ENCODE measurements around the gene CLTB.
"Not testable (repeated sequence)": the region's sequence is repeated elsewhere in the genome, so short reads cannot be mapped to it uniquely, and the experiment has no call there.

The CLTB gene

DNA sequence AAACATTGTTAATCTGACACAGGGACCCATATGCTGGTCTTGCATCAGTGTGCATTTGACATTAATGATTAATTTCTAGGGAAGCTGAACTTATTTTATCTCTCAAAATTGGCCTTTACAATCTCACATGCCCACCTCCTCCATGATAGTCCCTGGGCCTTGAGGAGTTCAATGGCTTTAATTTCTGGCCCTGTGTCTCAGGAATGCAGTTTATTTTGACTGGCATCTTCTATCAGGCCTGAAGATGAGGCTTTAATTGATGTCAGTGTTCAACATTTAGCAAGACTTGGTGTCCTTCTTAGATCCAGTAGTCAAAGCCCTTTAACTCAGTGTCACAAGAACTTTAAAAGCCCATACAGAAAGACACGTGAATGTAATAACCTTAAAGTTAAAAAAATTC, 10.5 kb upstream of the CLTB start:
- DNase-seq (ENCODE audit: low spot score) = no peak

- no peak for DNase-seq (ENCODE audit: low spot score)
These were observed 9.5 kb upstream of the CLTB start for GRCh38 chr5:176425791-176426190.

DNA sequence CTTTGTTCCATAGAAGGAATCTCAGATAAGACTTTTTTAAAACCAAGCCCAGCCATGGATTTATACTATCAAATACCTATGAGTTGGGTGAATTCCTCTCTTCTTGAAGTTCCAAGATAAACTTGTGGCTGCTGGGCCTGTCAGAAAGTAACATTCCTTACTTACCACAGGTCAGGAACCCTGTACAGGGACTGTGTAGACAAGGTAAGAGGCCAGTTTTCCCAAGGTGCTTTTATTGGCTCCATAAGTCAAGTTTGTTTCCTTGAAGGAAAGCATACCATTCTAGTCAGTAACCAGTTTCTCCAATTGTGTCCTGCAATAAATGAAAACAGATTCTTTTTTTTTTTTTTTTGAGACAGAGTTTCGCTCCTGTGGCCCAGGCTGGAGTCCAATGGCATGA, 8.8 kb upstream of the CLTB start:
- DNase-seq (ENCODE audit: low spot score) = no peak

- no peak for DNase-seq (ENCODE audit: low spot score)
These were observed 7.8 kb upstream of the CLTB start for GRCh38 chr5:176424181-176424580.

- no peak for DNase-seq (ENCODE audit: low spot score)
These were observed 4.7 kb upstream of the CLTB start for GRCh38 chr5:176420972-176421544.

DNA sequence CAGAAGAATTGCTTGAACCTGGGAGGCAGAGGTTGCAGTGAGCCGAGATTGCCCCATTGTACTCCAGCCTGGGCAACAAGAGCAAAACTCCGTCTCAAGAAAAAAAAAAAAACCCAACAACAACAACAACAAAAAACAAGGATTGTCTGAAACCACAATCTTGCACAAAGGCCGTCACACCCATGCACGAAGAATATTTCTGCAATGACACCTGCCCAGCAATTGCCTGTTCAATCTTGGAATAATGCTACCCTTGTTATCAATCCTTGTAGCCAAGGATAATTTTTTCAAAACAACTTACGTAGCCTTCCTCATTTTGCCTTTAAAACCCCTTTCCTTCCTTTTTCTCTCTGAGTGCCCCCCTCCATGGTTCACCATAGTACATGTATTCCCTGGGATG, 3.7 kb upstream of the CLTB start:
- no peak for DNase-seq (ENCODE audit: low spot score)

DNA sequence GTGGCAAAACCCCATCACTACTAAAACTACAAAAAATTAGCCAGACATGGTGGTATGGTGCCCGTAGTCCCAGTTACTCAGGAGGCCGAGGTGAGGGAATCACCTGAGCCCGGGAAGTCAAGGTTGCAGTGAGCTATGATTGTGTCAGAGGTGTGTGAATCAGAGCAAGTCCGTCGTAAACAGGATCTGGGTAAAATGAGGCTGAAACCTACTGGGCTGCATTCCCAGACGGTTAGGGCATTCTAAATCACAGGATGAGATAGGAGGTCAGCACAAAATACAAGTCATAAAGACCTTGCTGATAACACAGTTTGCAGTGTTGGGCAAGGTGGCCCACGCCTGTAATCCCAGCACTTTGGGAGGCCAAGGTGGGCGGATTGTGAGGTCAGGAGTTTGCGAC, 1.9 kb upstream of the CLTB start:
- DNase-seq (ENCODE audit: low spot score) = no peak

- no peak for DNase-seq (ENCODE audit: low spot score)
These were observed 626 bp upstream of the CLTB start for GRCh38 chr5:176416965-176417364.

GRCh38 chr5:176415240-176415951, 943 bp downstream of the CLTB start:
- DNase-seq (ENCODE audit: low spot score) = no peak

DNA sequence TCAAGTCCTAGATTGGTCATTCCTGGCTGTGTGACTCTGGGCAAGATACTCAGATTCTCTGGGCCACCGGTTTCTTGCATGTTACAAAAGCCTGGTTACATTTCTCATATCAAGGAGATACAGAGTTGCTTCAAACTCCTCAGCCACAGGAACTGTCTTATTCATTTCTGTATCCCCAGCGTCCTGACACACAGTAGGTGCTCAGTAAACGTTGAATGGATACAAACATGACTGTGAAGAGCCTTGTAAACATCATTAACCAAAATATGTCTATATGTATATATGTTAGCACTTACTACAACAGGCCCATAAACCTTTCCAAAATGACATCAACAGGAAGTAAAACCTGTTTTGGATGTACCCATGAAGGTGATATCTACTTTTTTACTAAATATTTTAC, 1.6 kb downstream of the CLTB start:
- DNase-seq (ENCODE audit: low spot score) = no peak

- no peak for DNase-seq (ENCODE audit: low spot score)
These were observed 2.6 kb downstream of the CLTB start for GRCh38 chr5:176413709-176414191.

DNA sequence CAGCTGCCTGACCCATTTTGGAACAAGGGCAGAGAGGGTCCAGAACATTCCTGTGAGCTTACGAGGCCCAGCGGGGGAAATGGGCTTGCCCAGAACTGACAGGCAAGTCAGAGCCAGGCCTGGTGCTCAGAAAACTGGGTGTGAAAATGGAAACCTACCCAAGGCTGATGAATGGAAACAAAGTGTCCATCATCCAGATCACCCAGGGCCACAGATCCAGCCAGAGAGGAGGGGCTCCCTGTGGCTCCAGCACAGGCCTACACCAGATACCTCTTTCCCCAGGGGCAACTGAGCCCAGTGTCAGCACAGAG, 3.1 kb downstream of the CLTB start:
- no peak for DNase-seq (ENCODE audit: low spot score)

DNA sequence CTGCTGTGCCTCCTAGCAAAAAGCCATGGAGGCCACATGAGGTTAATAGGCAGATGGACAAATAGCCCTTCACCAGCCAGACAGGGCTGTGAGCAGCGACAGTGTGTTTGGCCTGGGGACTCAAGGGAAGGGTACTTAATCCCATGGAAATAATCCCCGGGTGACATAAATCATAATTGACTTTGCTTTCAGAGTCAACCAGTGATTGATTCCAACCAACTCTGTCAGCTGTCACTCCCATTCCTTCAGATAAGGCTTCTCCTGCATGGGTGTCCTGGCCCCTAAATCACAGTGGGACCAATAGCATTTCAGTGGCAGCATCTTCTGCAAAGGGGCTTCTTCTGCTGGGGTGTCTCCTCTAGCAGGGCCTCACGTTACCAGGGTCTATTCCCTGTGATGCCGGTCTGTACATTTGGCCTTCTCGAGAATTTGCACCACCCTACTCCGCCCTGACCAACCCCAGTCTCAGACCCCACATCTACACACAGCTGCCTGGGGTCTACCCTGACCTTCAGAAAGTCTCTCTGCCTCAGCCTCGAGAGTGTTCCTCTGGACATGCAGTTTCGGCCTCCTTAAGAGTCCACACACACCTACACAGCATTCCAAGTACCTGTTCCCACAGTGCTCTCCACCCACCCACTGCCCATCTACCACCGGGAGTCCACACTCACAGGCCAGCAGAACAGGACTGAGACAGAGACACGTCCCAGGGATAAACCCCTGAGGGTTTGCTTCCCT, 3.7 kb downstream of the CLTB start:
- DNase-seq (ENCODE audit: low spot score) = no peak

DNA sequence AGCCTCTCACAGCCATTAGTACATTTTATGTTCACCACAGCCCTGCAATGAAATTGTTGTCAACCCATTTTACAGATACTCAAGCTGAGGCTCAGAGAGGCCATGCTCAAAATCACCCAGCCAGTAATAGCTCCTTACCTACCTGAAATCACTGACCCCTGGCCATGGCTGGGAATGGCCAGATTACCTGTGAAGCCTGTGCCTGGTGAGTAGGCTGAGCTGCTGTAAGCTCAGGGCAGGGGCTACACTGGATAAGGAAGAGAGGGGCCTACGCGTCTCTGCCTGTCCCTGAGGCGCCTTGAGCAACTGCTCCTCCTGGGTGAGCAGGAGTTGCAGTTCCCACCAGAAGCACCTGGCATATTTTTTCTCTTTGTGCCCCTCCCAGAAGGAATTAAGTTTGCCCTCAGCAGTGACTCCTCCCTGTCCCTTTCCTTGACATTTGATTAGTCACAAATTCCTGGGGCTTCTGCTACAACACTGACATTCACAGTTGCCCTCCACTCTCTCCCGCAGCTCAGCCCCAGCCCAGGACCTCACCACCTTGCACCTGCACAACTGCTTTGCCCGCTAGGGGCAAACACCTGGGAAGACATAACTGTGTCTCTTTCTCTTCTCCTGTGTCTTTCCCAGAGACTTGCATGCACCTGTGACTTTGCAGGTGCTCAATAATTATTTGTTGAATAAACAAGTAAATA, 5.7 kb downstream of the CLTB start:
- no peak for DNase-seq (ENCODE audit: low spot score)

DNA sequence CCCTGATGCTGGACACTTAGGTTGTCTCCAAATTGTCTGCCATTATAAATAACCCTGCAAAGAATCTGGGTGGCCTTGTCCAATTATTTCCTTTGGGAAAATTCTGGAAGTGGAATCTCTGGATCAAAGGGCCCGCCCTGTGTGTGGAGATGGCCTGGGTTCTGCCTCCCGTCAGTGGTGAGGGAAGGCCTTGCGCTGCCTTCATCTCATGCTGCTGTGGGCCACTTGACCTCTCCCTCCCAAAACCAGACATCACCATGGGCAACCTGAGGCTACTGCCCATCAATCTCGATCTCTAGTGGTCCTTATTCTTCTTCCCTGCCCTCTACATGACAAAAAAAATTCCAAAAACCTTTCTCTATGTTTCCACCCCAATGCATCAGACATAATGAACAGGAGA, 6.6 kb downstream of the CLTB start:
- DNase-seq (ENCODE audit: low spot score) = no peak

DNA sequence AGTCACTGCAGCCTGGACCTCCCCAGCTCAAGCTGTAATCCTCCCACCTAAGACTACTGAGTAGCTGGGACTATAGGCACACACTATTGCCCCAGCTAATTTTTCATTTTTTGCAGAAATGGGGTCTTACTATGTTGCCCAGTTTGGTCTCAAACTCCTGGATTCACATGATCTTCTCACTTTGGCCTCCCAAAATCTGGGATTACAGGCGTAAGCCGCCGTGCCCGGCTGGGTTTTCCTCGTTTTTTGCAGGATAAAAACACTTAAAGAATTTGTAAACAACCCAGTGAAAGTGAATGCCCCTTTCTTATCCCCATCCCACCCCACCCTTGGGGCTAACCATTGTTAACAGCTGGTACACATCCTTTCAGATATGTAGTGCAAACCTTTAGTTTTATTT, 7.7 kb downstream of the CLTB start:
- no peak for DNase-seq (ENCODE audit: low spot score)

DNA sequence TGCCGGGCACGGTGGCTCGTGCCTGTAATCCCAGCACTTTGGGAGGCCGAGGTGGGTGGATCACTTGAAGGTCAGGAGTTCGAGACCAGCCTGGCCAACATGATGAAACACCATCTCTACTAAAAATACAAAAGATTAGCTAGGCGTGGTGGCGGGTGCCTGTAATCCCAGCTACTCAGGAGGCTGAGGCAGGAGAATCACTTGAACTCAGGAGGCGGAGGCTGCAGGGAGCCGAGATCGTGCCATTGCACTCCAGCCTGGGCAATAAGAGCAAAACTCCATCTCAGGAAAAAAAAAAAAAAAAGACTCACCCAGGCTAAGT, 8.1 kb downstream of the CLTB start:
- not testable (repeated sequence) for DNase-seq (ENCODE audit: low spot score)

DNA sequence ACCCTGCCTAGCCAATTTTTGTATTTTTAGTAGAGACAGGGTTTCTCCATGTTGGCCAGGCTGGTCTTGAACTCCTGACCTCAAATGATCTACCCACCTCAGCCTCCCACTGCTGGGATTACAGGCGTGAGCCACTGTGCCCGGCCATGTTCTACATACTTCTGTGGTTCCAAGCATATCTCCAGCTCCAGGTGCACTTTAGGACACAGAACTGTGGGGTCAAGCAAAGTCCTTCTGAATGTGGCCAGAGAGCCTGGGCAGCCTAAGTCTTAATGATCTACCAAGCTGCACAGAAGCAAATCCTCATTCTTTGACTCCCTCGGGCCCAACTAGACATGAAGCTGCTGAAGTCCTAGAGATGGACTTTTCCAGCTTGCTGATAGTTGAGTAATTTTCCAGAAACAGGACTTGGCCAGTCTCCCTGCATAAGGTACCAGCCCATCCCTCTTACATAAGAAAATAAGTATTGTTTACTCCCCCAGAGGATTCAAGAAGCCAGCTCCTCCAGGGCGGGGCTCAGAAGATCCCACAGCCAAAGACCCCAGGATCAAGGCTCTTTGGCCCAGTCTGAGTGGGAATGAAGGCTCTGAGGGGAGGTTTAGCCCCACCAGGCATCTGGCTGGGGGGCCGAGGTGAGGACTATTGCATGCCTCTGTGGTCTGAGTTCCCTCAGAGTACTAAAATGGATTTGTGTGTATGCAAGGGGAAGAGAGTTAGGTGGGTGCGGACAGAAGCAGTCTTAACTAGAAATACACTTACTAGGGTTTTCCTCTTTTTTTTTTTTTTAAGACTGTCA, 8.7 kb downstream of the CLTB start:
- DNase-seq (ENCODE audit: low spot score) = no peak

GRCh38 chr5:176406436-176407052, 9.8 kb downstream of the CLTB start:
- DNase-seq (ENCODE audit: low spot score) = no peak

DNA sequence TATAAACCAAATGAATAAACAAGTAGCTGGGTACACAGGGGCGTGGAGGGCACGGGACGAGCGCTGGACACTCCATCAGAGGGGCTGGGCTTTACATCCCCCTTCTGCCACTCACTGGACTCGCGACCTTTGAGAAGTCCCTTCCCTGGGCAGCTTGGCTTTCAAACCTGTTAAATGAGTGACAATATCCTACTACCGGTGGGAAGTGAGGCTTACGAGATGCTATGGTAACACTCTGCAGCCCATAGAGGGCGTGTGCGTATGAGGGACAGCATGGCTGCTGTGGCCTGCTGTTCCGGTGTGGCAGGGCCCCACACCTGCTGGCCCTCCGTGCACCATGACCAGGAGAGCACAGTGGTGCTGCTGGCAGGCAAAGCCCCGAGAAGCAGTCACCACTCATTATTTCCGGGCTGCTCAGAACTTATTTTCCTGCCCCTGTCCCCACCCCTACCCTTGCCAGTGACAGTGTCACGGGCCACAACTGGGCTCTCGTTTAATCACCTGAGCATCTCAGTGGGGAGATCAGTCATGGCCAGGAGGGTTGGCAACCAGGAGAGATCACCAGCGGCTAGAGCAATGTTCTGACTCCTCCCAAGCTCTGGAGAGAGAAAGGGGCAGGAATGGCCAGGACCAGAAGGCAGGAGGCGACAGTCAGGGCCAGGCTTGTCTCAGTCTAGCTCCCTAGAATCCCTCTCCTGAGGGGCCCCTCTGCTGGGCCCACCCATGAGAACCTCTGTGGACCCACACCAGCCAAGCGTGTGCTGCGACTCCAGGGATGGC, 10.5 kb downstream of the CLTB start:
- DNase-seq (ENCODE audit: low spot score) = peak; percentile 71

Measured in iPS-NIHi11 (cell line).